ENCODE results near the gene RHNO1.

- TF ChIP-seq CTCF (IDR thresholded peaks at IDR 0.05; ENCODE audit: poor library complexity) (no peak), EZH2 (IDR thresholded peaks at IDR 0.05; ENCODE audit: borderline replicate concordance) (no peak)
Observed at GRCh38 chr12:2923057-2923456, 46.0 kb downstream of the RHNO1 start.
